ENCODE results near the gene BRIP1.

The BRIP1 gene

DNA sequence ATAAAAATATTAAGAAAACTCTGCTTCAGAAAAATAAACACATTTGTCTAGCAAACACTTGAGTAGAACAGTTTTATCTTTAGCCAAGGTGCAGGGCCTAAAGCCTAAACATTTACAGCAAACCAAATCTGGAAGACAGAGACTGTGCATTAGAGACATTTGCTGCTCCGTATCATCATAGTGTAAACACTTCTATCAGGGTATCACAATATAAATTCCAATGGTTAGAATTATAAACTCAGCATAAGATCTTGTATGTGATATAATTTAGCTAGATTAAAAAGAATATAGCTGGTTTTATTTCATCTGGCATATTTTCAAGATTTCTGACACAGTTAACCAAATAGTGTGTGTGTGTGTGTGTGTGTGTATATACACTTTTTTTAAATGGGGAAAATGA lies 138.6 kb downstream of the BRIP1 start:
- no peak overlapping the region for H3K4me3 ChIP-seq (ENCODE audit: low read depth, low read length)
- H3K9me3 ChIP-seq (ENCODE audit: control insufficient read depth, insufficient read depth, low read depth, low read length), result no peaks in the 10 kb centered on the region
- CTCF ChIA-PET, result no interaction called here
- no peak overlapping the region for H3K27ac ChIP-seq (ENCODE audit: extremely low read depth, low read depth, low read length)
- no peaks in the 10 kb centered on the region for H3K4me1 ChIP-seq (ENCODE audit: control insufficient read depth, insufficient read depth, low read length)
- TF ChIP-seq ZNF792 (tag by site-specific recombination; IDR thresholded peaks at IDR 0.05), result no peak
- no peak for TF ChIP-seq OSR2 (tag by site-specific recombination; IDR thresholded peaks at IDR 0.05)
- TF ChIP-seq HIC1 (tag by site-specific recombination; IDR thresholded peaks at IDR 0.05), result no peak
- TF ChIP-seq ZNF510 (tag by site-specific recombination; IDR thresholded peaks at IDR 0.05; ENCODE audit: insufficient replicate concordance), result no peak
- peaks cover 17% of the 10 kb centered on the region in 2 experiments for H3K36me3 ChIP-seq (ENCODE audit: control insufficient read depth in 2 of 2, insufficient read depth in 1 of 2, low read length in 2 of 2)
- POLR2A ChIA-PET, result no interaction called here

GRCh38 chr17:61723914-61724313 lies 139.4 kb downstream of the BRIP1 start:
- H3K4me1 ChIP-seq (ENCODE audit: control insufficient read depth, insufficient read depth, low read length), result no peaks in the 10 kb centered on the region
- POLR2A ChIA-PET, result no interaction called here
- H3K27ac ChIP-seq (ENCODE audit: extremely low read depth, low read depth, low read length), result no peak overlapping the region
- CTCF ChIA-PET, result interaction anchor here (0.8 kb wide), 1 partner anchor 385 kb away, joined by 3 read pairs; no protein-coding TSS in a partner anchor
- TF ChIP-seq ZNF404 (tag by site-specific recombination; IDR thresholded peaks at IDR 0.05), result no peak
- TF ChIP-seq ZNF184 (tag by site-specific recombination; IDR thresholded peaks at IDR 0.05), result no peak
- TF ChIP-seq ZNF18 (tag by site-specific recombination; IDR thresholded peaks at IDR 0.05), result no peak
- no peak for TF ChIP-seq TRIM28 (IDR thresholded peaks at IDR 0.05; ENCODE audit: borderline replicate concordance, low read length)
- TF ChIP-seq ZNF211 (tag by site-specific recombination; IDR thresholded peaks at IDR 0.05; ENCODE audit: low read depth), result no peak
- no peak for TF ChIP-seq ZNF214 (tag by site-specific recombination; IDR thresholded peaks at IDR 0.05; ENCODE audit: borderline replicate concordance)
- no peak for TF ChIP-seq ZNF48 (tag by site-specific recombination; IDR thresholded peaks at IDR 0.05)
- TF ChIP-seq, protein P1, sequence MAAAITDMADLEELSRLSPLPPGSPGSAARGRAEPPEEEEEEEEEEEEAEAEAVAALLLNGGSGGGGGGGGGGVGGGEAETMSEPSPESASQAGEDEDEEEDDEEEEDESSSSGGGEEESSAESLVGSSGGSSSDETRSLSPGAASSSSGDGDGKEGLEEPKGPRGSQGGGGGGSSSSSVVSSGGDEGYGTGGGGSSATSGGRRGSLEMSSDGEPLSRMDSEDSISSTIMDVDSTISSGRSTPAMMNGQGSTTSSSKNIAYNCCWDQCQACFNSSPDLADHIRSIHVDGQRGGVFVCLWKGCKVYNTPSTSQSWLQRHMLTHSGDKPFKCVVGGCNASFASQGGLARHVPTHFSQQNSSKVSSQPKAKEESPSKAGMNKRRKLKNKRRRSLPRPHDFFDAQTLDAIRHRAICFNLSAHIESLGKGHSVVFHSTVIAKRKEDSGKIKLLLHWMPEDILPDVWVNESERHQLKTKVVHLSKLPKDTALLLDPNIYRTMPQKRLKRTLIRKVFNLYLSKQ (tag by site-specific recombination; IDR thresholded peaks at IDR 0.05; ENCODE audit: borderline replicate concordance), result no peak
- no peak for TF ChIP-seq SP7 (tag by site-specific recombination; IDR thresholded peaks at IDR 0.05)
- TF ChIP-seq ZBTB1 (tag by site-specific recombination; IDR thresholded peaks at IDR 0.05), result no peak
- no peak for TF ChIP-seq ZNF341 (tag by site-specific recombination; IDR thresholded peaks at IDR 0.05; ENCODE audit: low read depth)
- TF ChIP-seq, protein P2, sequence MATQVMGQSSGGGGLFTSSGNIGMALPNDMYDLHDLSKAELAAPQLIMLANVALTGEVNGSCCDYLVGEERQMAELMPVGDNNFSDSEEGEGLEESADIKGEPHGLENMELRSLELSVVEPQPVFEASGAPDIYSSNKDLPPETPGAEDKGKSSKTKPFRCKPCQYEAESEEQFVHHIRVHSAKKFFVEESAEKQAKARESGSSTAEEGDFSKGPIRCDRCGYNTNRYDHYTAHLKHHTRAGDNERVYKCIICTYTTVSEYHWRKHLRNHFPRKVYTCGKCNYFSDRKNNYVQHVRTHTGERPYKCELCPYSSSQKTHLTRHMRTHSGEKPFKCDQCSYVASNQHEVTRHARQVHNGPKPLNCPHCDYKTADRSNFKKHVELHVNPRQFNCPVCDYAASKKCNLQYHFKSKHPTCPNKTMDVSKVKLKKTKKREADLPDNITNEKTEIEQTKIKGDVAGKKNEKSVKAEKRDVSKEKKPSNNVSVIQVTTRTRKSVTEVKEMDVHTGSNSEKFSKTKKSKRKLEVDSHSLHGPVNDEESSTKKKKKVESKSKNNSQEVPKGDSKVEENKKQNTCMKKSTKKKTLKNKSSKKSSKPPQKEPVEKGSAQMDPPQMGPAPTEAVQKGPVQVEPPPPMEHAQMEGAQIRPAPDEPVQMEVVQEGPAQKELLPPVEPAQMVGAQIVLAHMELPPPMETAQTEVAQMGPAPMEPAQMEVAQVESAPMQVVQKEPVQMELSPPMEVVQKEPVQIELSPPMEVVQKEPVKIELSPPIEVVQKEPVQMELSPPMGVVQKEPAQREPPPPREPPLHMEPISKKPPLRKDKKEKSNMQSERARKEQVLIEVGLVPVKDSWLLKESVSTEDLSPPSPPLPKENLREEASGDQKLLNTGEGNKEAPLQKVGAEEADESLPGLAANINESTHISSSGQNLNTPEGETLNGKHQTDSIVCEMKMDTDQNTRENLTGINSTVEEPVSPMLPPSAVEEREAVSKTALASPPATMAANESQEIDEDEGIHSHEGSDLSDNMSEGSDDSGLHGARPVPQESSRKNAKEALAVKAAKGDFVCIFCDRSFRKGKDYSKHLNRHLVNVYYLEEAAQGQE (tag by site-specific recombination; IDR thresholded peaks at IDR 0.05), result no peak
- no peak for TF ChIP-seq ZNF677 (tag by site-specific recombination; IDR thresholded peaks at IDR 0.05)
- no peak for TF ChIP-seq ZNF707 (tag by site-specific recombination; IDR thresholded peaks at IDR 0.05)
- H3K4me3 ChIP-seq (ENCODE audit: low read depth, low read length), result no peak overlapping the region
- H3K9me3 ChIP-seq (ENCODE audit: control insufficient read depth, insufficient read depth, low read depth, low read length), result no peaks in the 10 kb centered on the region
- peaks cover 15 to 16% of the 10 kb centered on the region in 2 experiments for H3K36me3 ChIP-seq (ENCODE audit: control insufficient read depth in 2 of 2, insufficient read depth in 1 of 2, low read length in 2 of 2)
